DMS 273 (cell line): Measurements from ENCODE around the gene WLS.
A peak's percentile ranks its signal among the peaks of the same experiment; 100 is the strongest.

Source experiments
- DNase-seq: peaks from one replicate; lab custom pipeline; 2025; ENCODE audit not compliant: unreplicated experiment; lab: John Stamatoyannopoulos, UW

The WLS gene

GRCh38 chr1:68228851-68229250 lies 3.5 kb downstream of the WLS start:
- DNase-seq = no peak

GRCh38 chr1:68227598-68227997 lies 4.7 kb downstream of the WLS start:
- DNase-seq = no peak

- no peak for DNase-seq
Observed at GRCh38 chr1:68225781-68226180, 6.5 kb downstream of the WLS start.

GRCh38 chr1:68223687-68224086 lies 8.6 kb downstream of the WLS start:
- DNase-seq = no peak

- DNase-seq = no peak
Observed at GRCh38 chr1:68221980-68222373, 10.3 kb downstream of the WLS start.

- no peak for DNase-seq
Observed at GRCh38 chr1:68221001-68221979, 11.0 kb downstream of the WLS start.

GRCh38 chr1:68220420-68220819 lies 11.9 kb downstream of the WLS start:
- DNase-seq = no peak

- DNase-seq = no peak
Observed at GRCh38 chr1:68218490-68218889, 13.8 kb downstream of the WLS start.

- no peak for DNase-seq
Observed at GRCh38 chr1:68217618-68218017, 14.7 kb downstream of the WLS start.

- no peak for DNase-seq
Observed at GRCh38 chr1:68217060-68217554, 15.2 kb downstream of the WLS start.

- DNase-seq = no peak
Observed at GRCh38 chr1:68216089-68216772, 16.1 kb downstream of the WLS start.

GRCh38 chr1:68213843-68214242 lies 18.5 kb downstream of the WLS start:
- DNase-seq = peak; percentile 60

GRCh38 chr1:68211761-68212380 lies 20.5 kb downstream of the WLS start:
- no peak for DNase-seq

GRCh38 chr1:68210829-68211228 lies 21.5 kb downstream of the WLS start:
- no peak for DNase-seq

GRCh38 chr1:68210027-68210426 lies 22.3 kb downstream of the WLS start:
- no peak for DNase-seq

- no peak for DNase-seq
Observed at GRCh38 chr1:68206848-68207689, 25.3 kb downstream of the WLS start.

GRCh38 chr1:68205794-68206358 lies 26.4 kb downstream of the WLS start:
- DNase-seq = no peak

- peak; percentile 15 for DNase-seq
Observed at GRCh38 chr1:68204977-68205630, 27.2 kb downstream of the WLS start.

GRCh38 chr1:68202239-68202832 lies 30.0 kb downstream of the WLS start:
- DNase-seq = no peak
